ENCODE results near the gene EFEMP2.

GRCh38 chr11:65869643-65870306, 2.8 kb downstream of the EFEMP2 start:
- TF ChIP-seq SUZ12 (IDR thresholded peaks at IDR 0.05; ENCODE audit: extremely low read depth, insufficient read depth, insufficient read length) (no peak), YY1 (IDR thresholded peaks at IDR 0.05; ENCODE audit: insufficient read depth, insufficient read length) (no peak), ZNF274 (IDR thresholded peaks at IDR 0.05; ENCODE audit: low read depth, low read length) (no peak)
